Body of pancreas (tissue), 4 donors: ENCODE measurements around the gene NLGN3. TPM values are rescaled to one million over a fixed set of nuclear protein-coding genes. Genes with fewer than 3 reads are reported as not detected.

Experiments used
- ATAC-seq: fragments of 150-250 bp; one replicate; pipeline ENCODE4 v1.9.1; 2016
- DNase-seq, 4 donors: peaks; one replicate each; pipeline ENCODE4 v3.0.0-alpha.2; 2019
- H3K27ac ChIP-seq, 4 donors: fragments of 200-600 bp; sonication (generic); 1 replicate in 3 of 4; 2 replicates in 1 of 4; pipeline versions ENCODE4 v1.5.1 to v1.6.1; 2016 to 2019; ENCODE audit warnings: mild to moderate bottlenecking in 1 of 4, mixed read lengths in 1 of 4, moderate library complexity in 1 of 4
- H3K27me3 ChIP-seq, 2 donors: fragments of 200-600 bp; sonication (generic); one replicate each; pipeline ENCODE4 v1.6.0; 2016; ENCODE audit warnings: mild to moderate bottlenecking in 1 of 2
- H3K36me3 ChIP-seq, 2 donors: fragments of 200-600 bp; sonication (generic); replicated peaks in 1 of 2; 2 replicates each; pipeline ENCODE4 v1.5.1; 2016; ENCODE audit warnings: low read depth in 2 of 2; ENCODE audit not compliant: insufficient read depth in 1 of 2
- H3K4me1 ChIP-seq: fragments of 200-600 bp; sonication (generic); one replicate; pipeline ENCODE4 v1.6.0; 2016
- H3K4me3 ChIP-seq, 2 donors: fragments of 200-600 bp; sonication (generic); 1 replicate in 1 of 2; 2 replicates in 1 of 2; pipeline ENCODE4 v1.5.1; 2016 to 2019
- H3K9me3 ChIP-seq, 3 donors: fragments of 200-600 bp; sonication (generic); 1 replicate in 2 of 3; 2 replicates in 1 of 3; pipeline ENCODE4 v1.5.1; 2016
- POLR2A ChIP-seq, 3 donors: fragments of 450-650 bp; IDR thresholded peaks; one replicate each; pipeline ENCODE4 v1.6.1; 2016; ENCODE audit warnings: antibody characterized with exemption in 3 of 3, mild to moderate bottlenecking in 2 of 3
- WGBS, 2 donors: methylation state at CpG; one replicate each; pipeline ENCODE4 v1.1.5; 2017; 5-methylcytosine and 5-hydroxymethylcytosine counted together
- intact Hi-C: fragments of 100-400 bp; cut with DNase I; formaldehyde crosslinking; loops from one replicate; pipeline ENCODE4 v1.15.1; 2023
- total RNA-seq, 2 donors: library from RNA; depleted of rRNA; stranded (reverse); fragments of >200 nt; gene quantifications; one replicate each; pipeline ENCODE4 v1.1.0, GENCODE V29; 2016
- TF ChIP-seq, protein P1 (sequence below), 7 experiments: fragments of 450-650 bp in 4 of 7; fragments of 200-600 bp in 3 of 7; sonication (generic) in 3 of 7; IDR thresholded peaks; one replicate each; pipeline ENCODE4 v1.5.1; 2016 to 2019; ENCODE audit warnings: antibody characterized with exemption in 7 of 7

Gene NLGN3
- total RNA-seq, 2 donors from 2014 or later: 1.0 TPM; not detected in 1

DNA sequence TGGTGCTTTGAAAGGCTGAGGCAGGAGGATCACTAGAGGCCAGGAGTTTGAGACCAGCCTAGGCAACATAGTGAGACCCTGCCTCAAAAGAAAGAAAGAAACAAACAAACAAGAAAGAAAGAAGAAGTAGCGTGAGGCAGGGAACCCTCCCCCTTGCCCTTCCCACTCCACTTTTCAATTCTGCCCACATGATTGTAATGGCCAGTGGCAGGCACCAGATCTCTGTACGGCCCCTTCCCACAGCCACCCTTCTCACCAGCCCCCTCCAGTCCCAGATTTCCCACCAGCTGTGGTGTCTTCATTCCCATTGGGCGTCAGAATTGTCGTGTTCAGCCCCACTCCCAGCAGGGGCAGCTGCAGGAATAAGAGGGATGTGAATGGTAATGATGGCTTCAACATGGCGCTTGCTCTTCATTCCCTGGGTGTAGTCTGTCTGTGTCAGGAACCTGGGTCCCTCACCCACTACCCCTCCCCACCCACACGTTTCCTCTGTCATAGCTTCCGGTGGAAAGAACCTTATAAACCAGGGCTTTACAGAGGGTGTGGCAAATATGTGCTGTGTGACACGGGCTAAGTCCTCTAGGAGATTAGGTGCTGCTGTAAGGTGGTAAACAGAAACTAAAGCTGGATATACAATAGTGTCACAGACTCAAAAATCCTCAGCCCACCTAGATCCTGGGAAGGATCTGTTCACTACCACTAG lies 33.3 kb upstream of the NLGN3 start, which contains the start of gene IL2RG:
IL2RG (minus strand) TSS at position 437 of the 703 bp plus-strand sequence; CDS start at position 399, 38 bp downstream.
- no peaks in the 10 kb centered on the region for H3K4me1 ChIP-seq
- H3K27me3 ChIP-seq: no peaks in the 10 kb centered on the region
- peak within 1 kb of the TSS in 1 of 4 donors; percentile 21 for H3K27ac ChIP-seq
- DNase-seq (peak in 1 of 4 donors; percentile 28), ATAC-seq (no peak)
- no peak within 1 kb of the TSS for H3K4me3 ChIP-seq
- TF ChIP-seq, protein P1, sequence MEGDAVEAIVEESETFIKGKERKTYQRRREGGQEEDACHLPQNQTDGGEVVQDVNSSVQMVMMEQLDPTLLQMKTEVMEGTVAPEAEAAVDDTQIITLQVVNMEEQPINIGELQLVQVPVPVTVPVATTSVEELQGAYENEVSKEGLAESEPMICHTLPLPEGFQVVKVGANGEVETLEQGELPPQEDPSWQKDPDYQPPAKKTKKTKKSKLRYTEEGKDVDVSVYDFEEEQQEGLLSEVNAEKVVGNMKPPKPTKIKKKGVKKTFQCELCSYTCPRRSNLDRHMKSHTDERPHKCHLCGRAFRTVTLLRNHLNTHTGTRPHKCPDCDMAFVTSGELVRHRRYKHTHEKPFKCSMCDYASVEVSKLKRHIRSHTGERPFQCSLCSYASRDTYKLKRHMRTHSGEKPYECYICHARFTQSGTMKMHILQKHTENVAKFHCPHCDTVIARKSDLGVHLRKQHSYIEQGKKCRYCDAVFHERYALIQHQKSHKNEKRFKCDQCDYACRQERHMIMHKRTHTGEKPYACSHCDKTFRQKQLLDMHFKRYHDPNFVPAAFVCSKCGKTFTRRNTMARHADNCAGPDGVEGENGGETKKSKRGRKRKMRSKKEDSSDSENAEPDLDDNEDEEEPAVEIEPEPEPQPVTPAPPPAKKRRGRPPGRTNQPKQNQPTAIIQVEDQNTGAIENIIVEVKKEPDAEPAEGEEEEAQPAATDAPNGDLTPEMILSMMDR (IDR thresholded peaks at IDR 0.05): no peak
- TF ChIP-seq POLR2A (IDR thresholded peaks at IDR 0.05): peak in 1 of 3 donors; percentile 35
- WGBS, 2 donors: 50 to 65% methylated on average over 7 to 8 of the region's 8 CpGs
- no peaks in the 10 kb centered on the region for H3K9me3 ChIP-seq
- intact Hi-C loops: no loop called here
- no peaks in the 10 kb centered on the region for H3K36me3 ChIP-seq

DNA sequence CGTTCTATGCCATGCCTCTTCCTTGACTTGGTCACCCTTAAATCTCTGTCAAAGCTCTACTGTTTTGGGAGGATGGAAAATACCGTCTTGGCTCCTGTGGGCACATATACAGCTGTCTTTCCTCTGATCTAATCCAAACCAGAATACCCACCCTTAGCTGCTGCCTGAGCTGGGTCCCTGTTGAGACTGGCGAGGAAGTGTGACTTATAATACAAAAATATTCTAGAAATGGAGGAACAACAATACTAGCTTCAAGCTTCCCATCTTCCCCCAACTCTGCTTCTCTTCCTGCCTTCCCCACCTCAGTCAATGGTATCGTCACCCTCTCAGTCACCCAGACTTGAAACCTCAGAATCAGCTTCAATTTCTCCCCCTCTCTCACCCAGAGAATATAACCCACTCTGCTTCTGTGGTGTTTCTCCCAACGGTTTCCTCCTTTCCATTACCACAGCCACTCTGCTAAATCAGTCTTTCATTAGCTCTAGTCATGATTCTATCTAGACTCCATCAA lies 32.7 kb upstream of the NLGN3 start:
- 54 to 65% methylated on average over 5 of the region's 5 CpGs for WGBS, 2 donors
- no peak for DNase-seq
- no peak for ATAC-seq
- H3K9me3 ChIP-seq: no peaks in the 10 kb centered on the region
- no peaks in the 10 kb centered on the region for H3K4me1 ChIP-seq
- no peaks in the 10 kb centered on the region for H3K36me3 ChIP-seq
- no peaks in the 10 kb centered on the region for H3K27me3 ChIP-seq
- no peak for TF ChIP-seq POLR2A (IDR thresholded peaks at IDR 0.05)
- TF ChIP-seq, protein P1 (IDR thresholded peaks at IDR 0.05): no peak
- H3K4me3 ChIP-seq: no peak overlapping the region
- H3K27ac ChIP-seq: peak overlapping the region in 1 of 4 donors; percentile 21
- intact Hi-C loops: no loop called here

DNA sequence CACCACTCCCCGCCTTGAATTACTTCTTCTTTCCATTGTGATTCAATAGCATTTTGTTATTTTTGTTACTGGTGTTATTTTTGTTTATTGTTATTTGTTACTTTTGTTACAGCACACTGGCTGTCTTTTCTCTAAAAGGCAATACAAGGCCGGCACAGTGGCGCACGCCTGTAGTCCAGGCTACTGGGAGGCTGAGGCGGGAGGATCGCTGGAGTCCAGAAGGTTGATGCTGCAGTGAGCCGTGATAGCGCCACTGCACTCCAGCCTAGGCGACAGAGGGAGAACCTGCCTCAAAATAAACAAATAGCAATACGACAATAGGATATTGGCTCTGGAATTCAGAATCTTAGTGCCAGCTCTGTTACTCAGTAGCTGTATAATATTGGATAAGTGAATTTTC lies 27.3 kb upstream of the NLGN3 start:
- DNase-seq: no peak
- H3K9me3 ChIP-seq: no peaks in the 10 kb centered on the region
- no peaks in the 10 kb centered on the region for H3K27me3 ChIP-seq
- no peak overlapping the region for H3K4me3 ChIP-seq
- TF ChIP-seq, protein P1 (IDR thresholded peaks at IDR 0.05): no peak
- TF ChIP-seq POLR2A (IDR thresholded peaks at IDR 0.05): no peak
- ATAC-seq: no peak
- no peaks in the 10 kb centered on the region for H3K36me3 ChIP-seq
- intact Hi-C loops: no loop called here
- peaks cover 14% of the 10 kb centered on the region for H3K4me1 ChIP-seq
- WGBS, 2 donors: 62 to 64% methylated on average over 10 of the region's 10 CpGs
- H3K27ac ChIP-seq: no peak overlapping the region

DNA sequence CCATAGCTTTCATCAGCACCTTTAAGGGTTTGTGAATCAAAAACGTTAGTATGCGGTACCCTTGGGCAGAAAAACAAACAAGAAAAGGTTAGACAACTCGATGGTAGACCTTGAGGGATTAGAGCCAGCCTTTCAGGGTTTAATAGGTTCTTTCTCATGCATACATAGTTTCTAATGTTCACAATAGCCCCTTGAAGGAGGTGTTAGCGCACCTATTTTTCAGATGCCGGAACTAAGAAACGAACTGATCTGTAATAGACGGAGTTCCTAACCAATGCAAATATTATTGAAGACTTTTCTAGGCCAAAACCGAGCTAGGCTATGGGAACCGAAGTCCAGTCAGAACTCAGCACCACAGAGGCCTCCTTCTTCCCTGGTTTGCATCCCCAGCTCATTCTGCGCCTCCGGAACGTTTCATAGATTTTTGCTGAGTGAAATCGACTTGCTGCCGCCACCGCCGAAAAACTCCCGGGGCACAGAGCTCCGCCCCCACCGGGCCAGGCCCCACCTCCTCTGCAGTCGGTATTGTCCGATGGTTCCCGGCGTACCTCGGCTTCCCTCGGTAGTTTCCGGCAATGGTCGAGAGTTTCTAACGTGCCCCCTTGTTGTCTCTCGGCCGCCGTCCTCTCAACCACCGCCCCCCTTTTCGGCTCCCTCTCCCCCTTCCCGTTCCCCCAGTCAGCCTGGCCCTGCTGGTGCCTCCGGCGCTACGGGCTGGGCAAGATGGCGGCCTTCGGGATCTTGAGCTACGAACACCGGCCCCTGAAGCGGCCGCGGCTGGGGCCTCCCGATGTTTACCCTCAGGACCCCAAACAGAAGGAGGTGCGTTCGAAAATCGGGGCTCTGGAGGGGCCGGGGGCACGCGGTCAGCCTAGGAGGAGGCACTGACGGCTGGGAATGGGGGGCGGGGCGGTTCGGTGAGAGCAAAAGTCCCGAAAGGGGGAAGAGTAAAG lies 26.3 kb upstream of the NLGN3 start, which contains the start of gene MED12:
MED12 (plus strand) TSS at position 565 of the 953 bp plus-strand sequence; CDS start at position 724, 159 bp downstream.
- no peaks in the 10 kb centered on the region for H3K27me3 ChIP-seq
- H3K27ac ChIP-seq: peak within 1 kb of the TSS; percentile 4 to 83 (median 75)
- TF ChIP-seq POLR2A (IDR thresholded peaks at IDR 0.05): peak in 2 of 3 donors; percentile 47 to 56
- TF ChIP-seq, protein P1 (IDR thresholded peaks at IDR 0.05): no peak
- peak within 1 kb of the TSS; percentile 27 to 50 for H3K4me3 ChIP-seq
- 1% methylated on average over 26 to 28 of the region's 56 CpGs for WGBS, 2 donors
- H3K9me3 ChIP-seq: no peaks in the 10 kb centered on the region
- ATAC-seq (peak; percentile 97), DNase-seq (peak; percentile 77 to 84 (median 80))
- H3K4me1 ChIP-seq: peaks cover 14% of the 10 kb centered on the region
- intact Hi-C loops: no loop called here
- H3K36me3 ChIP-seq: peaks cover 0 to 5% of the 10 kb centered on the region in 2 donors
